ENCODE results near the gene C20orf202.

The C20orf202 gene

GRCh38 chr20:1202762-1203504, at the start of gene C20orf202:
Gene C20orf202, plus strand, starts transcription at chr20:1203454. Its CDS starts 132 bp downstream, at chr20:1203586.
- DNase-seq (ENCODE audit: low read depth in 2 of 2): no peak

GRCh38 chr20:1154226-1154625, 49.0 kb upstream of the C20orf202 start:
- DNase-seq (ENCODE audit: low read depth in 2 of 2): no peak

GRCh38 chr20:1154691-1155090, 48.6 kb upstream of the C20orf202 start:
- no peak for DNase-seq (ENCODE audit: low read depth in 2 of 2)

- DNase-seq (ENCODE audit: low read depth in 2 of 2): no peak
Observed at GRCh38 chr20:1155342-1155741, 47.9 kb upstream of the C20orf202 start.

GRCh38 chr20:1160496-1160895, 42.8 kb upstream of the C20orf202 start:
- DNase-seq (ENCODE audit: low read depth in 2 of 2): no peak

GRCh38 chr20:1160991-1161390, 42.3 kb upstream of the C20orf202 start:
- DNase-seq (ENCODE audit: low read depth in 2 of 2): no peak

GRCh38 chr20:1163105-1163504, 40.1 kb upstream of the C20orf202 start:
- DNase-seq (ENCODE audit: low read depth in 2 of 2): no peak

- no peak for DNase-seq (ENCODE audit: low read depth in 2 of 2)
Observed at GRCh38 chr20:1163653-1164052, 39.6 kb upstream of the C20orf202 start.

- DNase-seq (ENCODE audit: low read depth in 2 of 2): no peak
Observed at GRCh38 chr20:1164871-1165270, 38.4 kb upstream of the C20orf202 start.

- no peak for DNase-seq (ENCODE audit: low read depth in 2 of 2)
Observed at GRCh38 chr20:1165521-1165920, 37.7 kb upstream of the C20orf202 start.

GRCh38 chr20:1165941-1166340, 37.3 kb upstream of the C20orf202 start:
- no peak for DNase-seq (ENCODE audit: low read depth in 2 of 2)

- no peak for DNase-seq (ENCODE audit: low read depth in 2 of 2)
Observed at GRCh38 chr20:1166948-1167720, 36.1 kb upstream of the C20orf202 start.

GRCh38 chr20:1169224-1169623, 34.0 kb upstream of the C20orf202 start:
- DNase-seq (ENCODE audit: low read depth in 2 of 2): no peak

- no peak for DNase-seq (ENCODE audit: low read depth in 2 of 2)
Observed at GRCh38 chr20:1171461-1172093, 31.7 kb upstream of the C20orf202 start.

GRCh38 chr20:1173698-1174097, 29.6 kb upstream of the C20orf202 start:
- no peak for DNase-seq (ENCODE audit: low read depth in 2 of 2)

- DNase-seq (ENCODE audit: low read depth in 2 of 2): no peak
Observed at GRCh38 chr20:1174787-1175186, 28.5 kb upstream of the C20orf202 start.

- no peak for DNase-seq (ENCODE audit: low read depth in 2 of 2)
Observed at GRCh38 chr20:1177680-1178079, 25.6 kb upstream of the C20orf202 start.

- no peak for DNase-seq (ENCODE audit: low read depth in 2 of 2)
Observed at GRCh38 chr20:1178103-1178502, 25.2 kb upstream of the C20orf202 start.

GRCh38 chr20:1178623-1179022, 24.6 kb upstream of the C20orf202 start:
- DNase-seq (ENCODE audit: low read depth in 2 of 2): no peak

- DNase-seq (ENCODE audit: low read depth in 2 of 2): no peak
Observed at GRCh38 chr20:1180949-1181348, 22.3 kb upstream of the C20orf202 start.

- DNase-seq (ENCODE audit: low read depth in 2 of 2): no peak
Observed at GRCh38 chr20:1182106-1182505, 21.1 kb upstream of the C20orf202 start.

GRCh38 chr20:1183153-1183552, 20.1 kb upstream of the C20orf202 start:
- no peak for DNase-seq (ENCODE audit: low read depth in 2 of 2)

GRCh38 chr20:1184260-1184637, 19.0 kb upstream of the C20orf202 start:
- DNase-seq (ENCODE audit: low read depth in 2 of 2): no peak

Measured in fibroblast of skin of left biceps (primary cell).